OCI-LY1 (cell line): ENCODE data around the gene FGD4.

Experiments
- H2AFZ ChIP-seq: fragments of 200-600 bp; sonication (generic), shearing (Covaris generic); 2 replicates; pipeline ENCODE4 v1.6.0; 2014; ENCODE audit warnings: antibody characterized with exemption, mild to moderate bottlenecking, low read length
- H3F3A ChIP-seq: fragments of 200-600 bp; sonication (generic), shearing (Covaris generic); 2 replicates; pipeline ENCODE4 v1.6.0; 2014; ENCODE audit warnings: mild to moderate bottlenecking, antibody characterized with exemption, low read length, moderate library complexity; ENCODE audit not compliant: insufficient read depth
- H3K27ac ChIP-seq: fragments of 200-600 bp; sonication (generic); 2 replicates; pipeline ENCODE4 v1.5.1; 2014; ENCODE audit warnings: low read length, mixed run types, mild to moderate bottlenecking, low read depth; ENCODE audit not compliant: poor library complexity, severe bottlenecking
- H3K27me3 ChIP-seq: fragments of 200-600 bp; sonication (generic); 2 replicates; pipeline ENCODE4 v1.6.0; 2014; ENCODE audit warnings: antibody characterized with exemption, mild to moderate bottlenecking, low read length, moderate library complexity; ENCODE audit not compliant: insufficient read depth
- H3K36me3 ChIP-seq: fragments of 200-600 bp; sonication (generic); 2 replicates; pipeline ENCODE4 v1.6.1; 2014; ENCODE audit warnings: mild to moderate bottlenecking, antibody characterized with exemption, low read length, moderate library complexity, mixed read lengths; ENCODE audit not compliant: insufficient read depth
- H3K4me1 ChIP-seq: fragments of 200-600 bp; sonication (generic); 2 replicates; pipeline ENCODE4 v1.5.1; 2014; ENCODE audit warnings: mild to moderate bottlenecking, low read length, moderate library complexity; ENCODE audit not compliant: insufficient read depth, severe bottlenecking
- H3K4me2 ChIP-seq: fragments of 200-600 bp; sonication (generic), shearing (Covaris generic); 2 replicates; pipeline ENCODE4 v1.6.1; 2014; ENCODE audit warnings: low read length
- H3K4me3 ChIP-seq: fragments of 200-600 bp; sonication (generic); 2 replicates; pipeline ENCODE4 v1.5.1; 2014; ENCODE audit warnings: low read length, low read depth, mild to moderate bottlenecking, mixed read lengths; ENCODE audit not compliant: poor library complexity, severe bottlenecking
- H3K79me2 ChIP-seq: fragments of 200-600 bp; shearing (Covaris generic); 2 replicates; pipeline ENCODE4 v1.6.1; 2016; ENCODE audit warnings: mixed run types, low read length, mixed read lengths; ENCODE audit not compliant: insufficient read depth
- H3K9ac ChIP-seq: fragments of 200-600 bp; sonication (generic), shearing (Covaris generic); 2 replicates; pipeline ENCODE4 v1.6.1; 2014; ENCODE audit warnings: mild to moderate bottlenecking, low read length, mixed read lengths
- H3K9me2 ChIP-seq: fragments of 200-600 bp; sonication (generic), shearing (Covaris generic); 2 replicates; pipeline ENCODE4 v1.6.1; 2014; ENCODE audit warnings: low read depth, mild to moderate bottlenecking, low read length, mixed read lengths
- H3K9me3 ChIP-seq: fragments of 200-600 bp; shearing (Covaris generic); 2 replicates; pipeline ENCODE4 v1.6.1; 2014; ENCODE audit warnings: low read length, mixed read lengths
- H4K20me1 ChIP-seq: fragments of 200-600 bp; sonication (generic), shearing (Covaris generic); 2 replicates; pipeline ENCODE4 v1.6.0; 2016; ENCODE audit warnings: mild to moderate bottlenecking, low read length; ENCODE audit not compliant: insufficient read depth
- CTCF ChIP-seq: fragments of 200-600 bp; sonication (generic), shearing (Covaris generic); IDR thresholded peaks from 2 replicates; pipeline ENCODE4 v1.5.1; 2017; ENCODE audit warnings: mild to moderate bottlenecking, antibody characterized with exemption, low read length, moderate library complexity, mixed read lengths
- EZH2 ChIP-seq: fragments of 200-600 bp; sonication (generic), shearing (Covaris generic); IDR thresholded peaks from 2 replicates; pipeline ENCODE4 v1.8.0; 2017; ENCODE audit warnings: borderline replicate concordance, mixed run types, mild to moderate bottlenecking, antibody characterized with exemption, low read length, moderate library complexity, mixed read lengths

The FGD4 gene

GRCh38 chr12:32604565-32604964 lies 205.2 kb downstream of the FGD4 start:
- H3K27ac ChIP-seq = no peak overlapping the region
- H3K4me2 ChIP-seq = no peak overlapping the region
- no peak for TF ChIP-seq EZH2
- TF ChIP-seq CTCF = no peak
- H3K4me1 ChIP-seq = peaks cover 12% of the 10 kb centered on the region
- H3F3A ChIP-seq = no peaks in the 10 kb centered on the region
- no peaks in the 10 kb centered on the region for H4K20me1 ChIP-seq
- H3K79me2 ChIP-seq = no peaks in the 10 kb centered on the region
- no peaks in the 10 kb centered on the region for H3K27me3 ChIP-seq
- H3K4me3 ChIP-seq = no peak overlapping the region
- no peak overlapping the region for H2AFZ ChIP-seq
- no peaks in the 10 kb centered on the region for H3K9me3 ChIP-seq
- H3K9me2 ChIP-seq = no peaks in the 10 kb centered on the region
- H3K36me3 ChIP-seq = peaks cover 40% of the 10 kb centered on the region; the same call in 1 of the 2 replicates
- H3K9ac ChIP-seq = no peak overlapping the region

DNA sequence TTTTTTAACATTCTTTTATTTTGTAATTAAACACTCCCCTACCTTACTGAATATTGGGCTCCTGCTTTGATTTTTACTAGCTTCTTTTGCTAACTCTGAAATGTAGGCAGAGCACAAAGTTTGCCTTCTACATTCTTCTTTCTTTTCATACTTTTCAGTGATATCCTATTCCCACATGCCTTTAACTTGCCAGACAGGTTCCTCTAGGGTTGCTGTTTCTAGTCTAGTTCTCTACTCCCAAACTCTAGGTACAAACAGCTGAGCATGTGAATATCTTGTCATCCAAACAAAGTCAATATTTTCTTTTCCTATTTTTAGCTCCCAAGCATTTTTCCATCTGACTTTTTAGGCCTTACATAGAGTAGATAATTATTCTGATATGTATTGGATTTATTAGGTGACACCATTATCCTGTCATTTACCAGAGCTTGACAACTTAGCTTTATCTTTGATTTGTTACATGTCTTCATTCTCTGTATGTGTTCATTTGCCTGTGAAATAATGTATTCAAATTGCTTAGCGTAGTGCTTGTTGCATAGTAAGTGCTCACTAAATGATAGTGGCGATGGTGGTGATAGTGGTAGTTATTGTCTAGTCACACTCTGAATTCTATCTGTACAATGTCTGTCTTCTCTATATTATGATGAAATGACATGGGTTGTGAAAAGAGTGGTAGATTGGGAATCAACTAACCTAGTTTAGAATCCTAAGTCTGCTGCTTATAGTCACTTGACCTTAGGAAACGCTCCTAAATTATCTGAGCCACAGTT lies 206.2 kb downstream of the FGD4 start:
- no peak for TF ChIP-seq EZH2
- no peak for TF ChIP-seq CTCF
- Histone ChIP-seq H3K27me3 (no peaks in the 10 kb centered on the region), H3K79me2 (no peaks in the 10 kb centered on the region), H4K20me1 (no peaks in the 10 kb centered on the region), H3F3A (no peaks in the 10 kb centered on the region), H3K27ac (no peak overlapping the region), H3K9me3 (no peaks in the 10 kb centered on the region), H3K4me3 (no peak overlapping the region), H3K4me1 (peaks cover 12% of the 10 kb centered on the region), H3K9me2 (no peaks in the 10 kb centered on the region), H3K4me2 (no peak overlapping the region), H3K9ac (no peak overlapping the region), H3K36me3 (peaks cover 40% of the 10 kb centered on the region; the same call in 1 of the 2 replicates), H2AFZ (no peak overlapping the region)

GRCh38 chr12:32606443-32606842 lies 207.1 kb downstream of the FGD4 start:
- no peaks in the 10 kb centered on the region for H4K20me1 ChIP-seq
- H3K4me3 ChIP-seq = no peak overlapping the region
- H3K9me3 ChIP-seq = no peaks in the 10 kb centered on the region
- no peaks in the 10 kb centered on the region for H3K9me2 ChIP-seq
- H2AFZ ChIP-seq = no peak overlapping the region
- peaks cover 12% of the 10 kb centered on the region for H3K4me1 ChIP-seq
- H3F3A ChIP-seq = no peaks in the 10 kb centered on the region
- H3K27ac ChIP-seq = no peak overlapping the region
- no peak overlapping the region for H3K9ac ChIP-seq
- TF ChIP-seq CTCF (no peak), EZH2 (no peak)
- no peaks in the 10 kb centered on the region for H3K79me2 ChIP-seq
- peaks cover 39% of the 10 kb centered on the region; the same call in 1 of the 2 replicates for H3K36me3 ChIP-seq
- no peaks in the 10 kb centered on the region for H3K27me3 ChIP-seq
- no peak overlapping the region for H3K4me2 ChIP-seq
